Activated B cell treated with CpG ODN at 0.5 μM for 24 hours (primary cell): ENCODE measurements around the gene CGN. TPM values are rescaled to one million over a fixed set of nuclear protein-coding genes. Genes with fewer than 3 reads are reported as not detected.

Source experiments
- ATAC-seq: fragments of 200-7000 bp; cut with Tn5 transposase; one replicate; pipeline ENCODE4 v1.10.0; 2021; ENCODE audit warnings: low read depth, mild to moderate bottlenecking, moderate library complexity
- CTCF ChIA-PET: fragments of 350-600 bp; sonication (Branson Sonifier 250); formaldehyde crosslinking; loops from one replicate; lab custom pipeline; 2021; ENCODE audit warnings: antibody characterized with exemption; lab: Charles Lee
- POLR2A ChIA-PET: fragments of 350-600 bp; sonication (Branson Sonifier 250); formaldehyde crosslinking; loops from one replicate; lab custom pipeline; 2021; ENCODE audit warnings: antibody characterized with exemption; lab: Charles Lee
- DNase-seq: peaks from one replicate; pipeline ENCODE4 v3.0.0; 2022
- H3K27ac Mint-ChIP-seq: one replicate; pipeline ENCODE4 v1.8.0; 2020; ENCODE audit warnings: mixed read lengths
- H3K27me3 Mint-ChIP-seq: one replicate; pipeline ENCODE4 v1.8.0; 2021; ENCODE audit warnings: mixed read lengths
- H3K36me3 Mint-ChIP-seq: one replicate; pipeline ENCODE4 v1.8.0; 2021; ENCODE audit warnings: low read depth, mixed read lengths
- H3K4me1 Mint-ChIP-seq: one replicate; pipeline ENCODE4 v1.8.0; 2021; ENCODE audit warnings: mixed read lengths
- H3K4me3 Mint-ChIP-seq: one replicate; pipeline ENCODE4 v1.8.0; 2020; ENCODE audit warnings: mild to moderate bottlenecking, mixed read lengths
- H3K9me3 Mint-ChIP-seq: one replicate; pipeline ENCODE4 v1.8.0; 2020; ENCODE audit warnings: mixed read lengths
- CTCF ChIP-seq: fragments of 200-600 bp; IDR thresholded peaks from one replicate; pipeline ENCODE4 v1.8.0; 2022; ENCODE audit warnings: antibody characterized with exemption, mild to moderate bottlenecking
- intact Hi-C: fragments of 100-400 bp; cut with micrococcal nuclease; formaldehyde crosslinking; loops from one replicate; pipeline ENCODE4 v1.15.1; 2024
- total RNA-seq: library from RNA; stranded (reverse); gene quantifications from 2 replicates; pipeline ENCODE4 v1.2.3, GENCODE V29; 2022

Gene CGN
- total RNA-seq, 1 donor from 2014 or later, result 0.22 TPM

- TF ChIP-seq CTCF, result no peak
- POLR2A ChIA-PET, result no interaction called here
- ATAC-seq (no peak), DNase-seq (no peak)
- Mint-ChIP-seq H3K27me3 (no peaks in the 10 kb centered on the region), H3K4me1 (no peaks in the 10 kb centered on the region), H3K36me3 (no peaks in the 10 kb centered on the region), H3K4me3 (no peak overlapping the region), H3K27ac (no peak overlapping the region), H3K9me3 (no peaks in the 10 kb centered on the region)
- CTCF ChIA-PET, result no interaction called here
- intact Hi-C loops, result loop anchor here (10.0 kb wide), 1 partner anchor 46 kb away; no protein-coding TSS in a partner anchor
Measured at GRCh38 chr1:151549199-151549598, 38.0 kb downstream of the CGN start.

- H3K4me3 Mint-ChIP-seq, result no peak overlapping the region
- DNase-seq (no peak), ATAC-seq (no peak)
- no peaks in the 10 kb centered on the region for H3K4me1 Mint-ChIP-seq
- POLR2A ChIA-PET, result no interaction called here
- peaks cover 3% of the 10 kb centered on the region for H3K27me3 Mint-ChIP-seq
- no peak for TF ChIP-seq CTCF
- no peak overlapping the region for H3K27ac Mint-ChIP-seq
- intact Hi-C loops, result no loop called here
- no peaks in the 10 kb centered on the region for H3K36me3 Mint-ChIP-seq
- CTCF ChIA-PET, result no interaction called here
- no peaks in the 10 kb centered on the region for H3K9me3 Mint-ChIP-seq
Measured at GRCh38 chr1:151553659-151554058, 42.5 kb downstream of the CGN start.

- Mint-ChIP-seq H3K27me3 (peaks cover 3% of the 10 kb centered on the region), H3K4me1 (no peaks in the 10 kb centered on the region), H3K27ac (no peak overlapping the region), H3K4me3 (no peak overlapping the region), H3K36me3 (no peaks in the 10 kb centered on the region), H3K9me3 (no peaks in the 10 kb centered on the region)
- ChIA-PET POLR2A (no interaction called here), CTCF (no interaction called here)
- no peak for ATAC-seq
- intact Hi-C loops, result no loop called here
- no peak for DNase-seq
- no peak for TF ChIP-seq CTCF
Measured at GRCh38 chr1:151556052-151556451, 44.9 kb downstream of the CGN start.

GRCh38 chr1:151562661-151563060, 51.5 kb downstream of the CGN start:
- Mint-ChIP-seq H3K4me1 (no peaks in the 10 kb centered on the region), H3K27ac (no peak overlapping the region), H3K9me3 (no peaks in the 10 kb centered on the region), H3K4me3 (no peak overlapping the region), H3K36me3 (no peaks in the 10 kb centered on the region), H3K27me3 (no peaks in the 10 kb centered on the region)
- intact Hi-C loops, result no loop called here
- ATAC-seq (no peak), DNase-seq (no peak)
- no peak for TF ChIP-seq CTCF
- ChIA-PET POLR2A (no interaction called here), CTCF (no interaction called here)

GRCh38 chr1:151563376-151563775, 52.2 kb downstream of the CGN start:
- intact Hi-C loops, result no loop called here
- no peaks in the 10 kb centered on the region for H3K27me3 Mint-ChIP-seq
- ChIA-PET CTCF (no interaction called here), POLR2A (no interaction called here)
- no peak for DNase-seq
- no peak overlapping the region for H3K4me3 Mint-ChIP-seq
- ATAC-seq, result no peak
- H3K36me3 Mint-ChIP-seq, result no peaks in the 10 kb centered on the region
- no peaks in the 10 kb centered on the region for H3K4me1 Mint-ChIP-seq
- H3K27ac Mint-ChIP-seq, result no peak overlapping the region
- no peaks in the 10 kb centered on the region for H3K9me3 Mint-ChIP-seq
- no peak for TF ChIP-seq CTCF
